Activated B cell treated with CpG ODN at 0.5 μM for 24 hours (primary cell): Measurements from ENCODE around the gene CSTF1. TPM values are rescaled to one million over a fixed set of nuclear protein-coding genes. Genes with fewer than 3 reads are reported as not detected.

ENCODE experiments used
- ATAC-seq: fragments of 200-7000 bp; cut with Tn5 transposase; one replicate; pipeline ENCODE4 v1.10.0; 2021; ENCODE audit warnings: low read depth, mild to moderate bottlenecking, moderate library complexity
- CTCF ChIA-PET: fragments of 350-600 bp; sonication (Branson Sonifier 250); formaldehyde crosslinking; loops from one replicate; lab custom pipeline; 2021; ENCODE audit warnings: antibody characterized with exemption; lab: Charles Lee
- POLR2A ChIA-PET: fragments of 350-600 bp; sonication (Branson Sonifier 250); formaldehyde crosslinking; loops from one replicate; lab custom pipeline; 2021; ENCODE audit warnings: antibody characterized with exemption; lab: Charles Lee
- DNase-seq: peaks from one replicate; pipeline ENCODE4 v3.0.0; 2022
- H3K27ac Mint-ChIP-seq: one replicate; pipeline ENCODE4 v1.8.0; 2020; ENCODE audit warnings: mixed read lengths
- H3K27me3 Mint-ChIP-seq: one replicate; pipeline ENCODE4 v1.8.0; 2021; ENCODE audit warnings: mixed read lengths
- H3K36me3 Mint-ChIP-seq: one replicate; pipeline ENCODE4 v1.8.0; 2021; ENCODE audit warnings: low read depth, mixed read lengths
- H3K4me1 Mint-ChIP-seq: one replicate; pipeline ENCODE4 v1.8.0; 2021; ENCODE audit warnings: mixed read lengths
- H3K4me3 Mint-ChIP-seq: one replicate; pipeline ENCODE4 v1.8.0; 2020; ENCODE audit warnings: mild to moderate bottlenecking, mixed read lengths
- H3K9me3 Mint-ChIP-seq: one replicate; pipeline ENCODE4 v1.8.0; 2020; ENCODE audit warnings: mixed read lengths
- intact Hi-C: fragments of 100-400 bp; cut with micrococcal nuclease; formaldehyde crosslinking; loops from one replicate; pipeline ENCODE4 v1.15.1; 2024
- total RNA-seq: library from RNA; stranded (reverse); gene quantifications from 2 replicates; pipeline ENCODE4 v1.2.3, GENCODE V29; 2022
- TF ChIP-seq, protein P1 (sequence below): fragments of 200-600 bp; IDR thresholded peaks from one replicate; pipeline ENCODE4 v1.8.0; 2022; ENCODE audit warnings: antibody characterized with exemption, mild to moderate bottlenecking

Gene CSTF1
- total RNA-seq, 1 donor from 2014 or later, result 36.2 TPM

DNA sequence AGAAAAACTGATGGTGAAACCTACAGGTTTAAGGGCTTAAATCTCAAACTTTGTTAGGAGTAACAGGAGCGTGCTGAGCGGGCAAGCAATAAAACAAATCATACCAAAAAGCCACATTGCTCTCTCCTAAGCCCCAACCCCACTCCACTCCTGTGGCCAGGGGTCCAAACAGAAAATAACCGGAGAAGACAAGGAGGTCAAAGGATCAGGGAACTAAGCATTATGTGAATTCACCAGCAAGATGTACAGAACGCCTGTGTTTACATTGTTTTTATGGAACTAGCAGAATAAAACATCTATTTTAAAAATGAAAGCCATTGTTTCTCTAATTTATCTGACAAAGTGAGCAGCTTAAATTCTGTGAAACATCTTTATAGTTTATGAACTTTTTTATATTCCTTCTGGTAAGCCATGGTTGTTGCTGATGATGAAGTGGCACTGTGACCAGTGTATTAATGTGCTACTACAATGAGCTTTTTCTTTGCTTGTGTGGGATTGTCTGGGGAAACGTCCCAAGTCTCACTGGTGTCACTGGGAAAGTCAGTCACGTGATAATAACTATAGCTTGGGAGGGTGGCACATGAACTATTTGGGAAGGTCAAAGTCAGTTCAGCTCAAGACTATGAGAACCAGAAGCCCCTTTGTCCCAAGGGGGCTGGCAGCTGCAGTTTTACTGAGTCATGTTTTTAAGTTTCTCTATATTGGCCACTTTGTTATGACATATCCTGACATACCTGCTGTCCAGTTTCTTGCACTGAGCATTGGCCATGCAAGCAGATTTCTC lies 23.9 kb upstream of the CSTF1 start:
- POLR2A ChIA-PET, result no interaction called here
- TF ChIP-seq, protein P1, sequence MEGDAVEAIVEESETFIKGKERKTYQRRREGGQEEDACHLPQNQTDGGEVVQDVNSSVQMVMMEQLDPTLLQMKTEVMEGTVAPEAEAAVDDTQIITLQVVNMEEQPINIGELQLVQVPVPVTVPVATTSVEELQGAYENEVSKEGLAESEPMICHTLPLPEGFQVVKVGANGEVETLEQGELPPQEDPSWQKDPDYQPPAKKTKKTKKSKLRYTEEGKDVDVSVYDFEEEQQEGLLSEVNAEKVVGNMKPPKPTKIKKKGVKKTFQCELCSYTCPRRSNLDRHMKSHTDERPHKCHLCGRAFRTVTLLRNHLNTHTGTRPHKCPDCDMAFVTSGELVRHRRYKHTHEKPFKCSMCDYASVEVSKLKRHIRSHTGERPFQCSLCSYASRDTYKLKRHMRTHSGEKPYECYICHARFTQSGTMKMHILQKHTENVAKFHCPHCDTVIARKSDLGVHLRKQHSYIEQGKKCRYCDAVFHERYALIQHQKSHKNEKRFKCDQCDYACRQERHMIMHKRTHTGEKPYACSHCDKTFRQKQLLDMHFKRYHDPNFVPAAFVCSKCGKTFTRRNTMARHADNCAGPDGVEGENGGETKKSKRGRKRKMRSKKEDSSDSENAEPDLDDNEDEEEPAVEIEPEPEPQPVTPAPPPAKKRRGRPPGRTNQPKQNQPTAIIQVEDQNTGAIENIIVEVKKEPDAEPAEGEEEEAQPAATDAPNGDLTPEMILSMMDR, result no peak
- DNase-seq (no peak), ATAC-seq (no peak)
- Mint-ChIP-seq H3K4me3 (no peak overlapping the region), H3K36me3 (peaks cover 30% of the 10 kb centered on the region), H3K9me3 (no peaks in the 10 kb centered on the region), H3K4me1 (no peaks in the 10 kb centered on the region), H3K27ac (no peak overlapping the region), H3K27me3 (no peaks in the 10 kb centered on the region)
- intact Hi-C loops, result no loop called here
- CTCF ChIA-PET, result no interaction called here

DNA sequence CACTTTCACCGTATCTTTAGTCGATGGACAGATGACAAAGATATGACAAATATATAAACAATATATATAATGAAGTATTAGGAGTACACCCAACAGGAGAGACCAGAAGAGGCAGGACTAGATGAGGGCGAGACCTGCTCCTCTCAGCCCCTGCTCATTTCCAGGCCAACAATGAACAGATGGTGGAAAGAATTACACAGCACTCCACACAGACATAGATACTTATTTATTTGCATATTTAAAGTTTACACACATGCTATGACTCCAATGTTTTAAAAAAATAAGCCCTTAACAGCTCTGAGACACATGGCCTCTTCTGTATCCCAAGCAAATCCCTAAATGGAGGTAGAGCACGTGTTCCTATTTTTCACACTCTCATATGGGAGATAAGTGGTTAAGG lies 23.3 kb upstream of the CSTF1 start:
- Mint-ChIP-seq H3K4me3 (no peak overlapping the region), H3K27ac (no peak overlapping the region), H3K4me1 (no peaks in the 10 kb centered on the region), H3K36me3 (peaks cover 30% of the 10 kb centered on the region), H3K9me3 (no peaks in the 10 kb centered on the region), H3K27me3 (no peaks in the 10 kb centered on the region)
- POLR2A ChIA-PET, result no interaction called here
- DNase-seq (no peak), ATAC-seq (no peak)
- intact Hi-C loops, result no loop called here
- TF ChIP-seq, protein P1, result no peak
- CTCF ChIA-PET, result no interaction called here

DNA sequence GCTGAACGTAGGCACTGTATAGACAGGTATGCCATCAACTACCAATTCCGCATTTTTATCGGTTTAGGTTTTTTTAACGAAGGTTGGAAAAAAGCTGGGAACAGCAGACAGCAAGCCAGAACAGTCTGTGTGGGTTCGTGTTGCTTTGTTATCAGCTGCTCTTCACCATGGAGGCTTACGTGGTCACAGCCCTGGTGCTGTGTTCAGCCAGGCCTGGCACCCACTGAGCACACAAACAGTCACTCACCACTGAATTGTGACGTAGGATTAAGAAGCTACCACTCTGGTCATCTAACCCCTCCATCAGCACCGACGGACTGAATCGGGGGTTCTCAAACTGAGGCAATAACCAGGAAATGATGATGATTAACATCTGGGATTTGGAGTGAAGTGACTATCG lies 20.5 kb upstream of the CSTF1 start:
- H3K27ac Mint-ChIP-seq, result no peak overlapping the region
- no peaks in the 10 kb centered on the region for H3K27me3 Mint-ChIP-seq
- intact Hi-C loops, result no loop called here
- DNase-seq (no peak), ATAC-seq (no peak)
- ChIA-PET POLR2A (no interaction called here), CTCF (no interaction called here)
- H3K4me3 Mint-ChIP-seq, result no peak overlapping the region
- peaks cover 20% of the 10 kb centered on the region for H3K36me3 Mint-ChIP-seq
- no peaks in the 10 kb centered on the region for H3K9me3 Mint-ChIP-seq
- no peaks in the 10 kb centered on the region for H3K4me1 Mint-ChIP-seq
- TF ChIP-seq, protein P1, result no peak

DNA sequence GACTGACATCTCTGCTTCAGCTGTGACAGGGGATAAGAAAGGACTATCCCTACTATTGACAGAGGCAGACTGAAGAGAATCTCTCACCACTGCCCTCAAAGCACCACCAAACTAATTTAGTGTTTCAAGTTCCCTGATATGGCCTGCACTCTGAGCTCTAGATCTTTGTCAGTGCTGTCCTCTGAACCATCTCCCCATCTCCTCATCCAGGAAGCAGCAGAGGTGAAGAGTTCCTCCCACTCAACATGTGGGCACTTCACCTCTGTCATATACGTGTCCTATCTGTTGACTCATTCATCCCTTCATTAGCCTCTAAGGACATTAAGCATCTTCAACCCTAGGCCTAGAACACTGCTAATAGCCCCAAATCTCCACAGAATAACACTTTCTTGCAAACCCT lies 19.6 kb upstream of the CSTF1 start:
- CTCF ChIA-PET, result no interaction called here
- intact Hi-C loops, result no loop called here
- Mint-ChIP-seq H3K9me3 (no peaks in the 10 kb centered on the region), H3K27ac (no peak overlapping the region), H3K4me3 (no peak overlapping the region), H3K27me3 (no peaks in the 10 kb centered on the region), H3K36me3 (peaks cover 20% of the 10 kb centered on the region), H3K4me1 (no peaks in the 10 kb centered on the region)
- TF ChIP-seq, protein P1, result no peak
- ATAC-seq (no peak), DNase-seq (no peak)
- POLR2A ChIA-PET, result no interaction called here

DNA sequence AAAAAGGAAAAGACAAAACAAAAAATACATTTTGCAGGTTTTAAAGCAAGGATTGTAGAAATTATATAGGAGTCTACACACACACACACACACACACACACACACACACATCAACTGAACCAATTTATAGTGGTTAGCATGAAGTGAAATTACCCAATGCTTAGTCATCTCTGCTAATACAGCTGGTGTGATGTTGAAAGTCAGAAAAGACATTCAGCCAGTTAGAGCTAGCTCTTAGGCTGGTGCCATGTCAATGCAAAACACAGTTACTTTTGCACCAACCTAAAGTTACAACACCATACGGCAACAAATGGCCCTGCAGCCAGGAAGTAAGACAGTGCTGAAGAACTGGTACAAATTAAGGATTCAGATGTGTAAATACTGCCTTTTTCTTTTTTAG lies 18.5 kb upstream of the CSTF1 start:
- Mint-ChIP-seq H3K36me3 (peaks cover 23% of the 10 kb centered on the region), H3K27me3 (no peaks in the 10 kb centered on the region), H3K4me3 (no peak overlapping the region), H3K27ac (no peak overlapping the region), H3K9me3 (no peaks in the 10 kb centered on the region), H3K4me1 (no peaks in the 10 kb centered on the region)
- ChIA-PET CTCF (interaction anchor here (0.7 kb wide), 1 partner anchor 12 kb away, joined by 4 read pairs; no protein-coding TSS in a partner anchor), POLR2A (no interaction called here)
- ATAC-seq, result no peak
- DNase-seq, result no peak
- TF ChIP-seq, protein P1, result no peak
- intact Hi-C loops, result no loop called here
